T-cell (primary cell): ENCODE data around the gene BRSK1. TPM values are rescaled to one million over a fixed set of nuclear protein-coding genes. Genes with fewer than 3 reads are reported as not detected.

Source experiments
- ATAC-seq, 4 experiments: fragments of 200-7000 bp in 3 of 4; fragments of 150-1000 bp in 1 of 4; cut with Tn5 transposase; replicated peaks in 1 of 4; 1 replicate in 3 of 4; 2 replicates in 1 of 4; pipeline ENCODE4 v1.10.0; 2021; ENCODE audit warnings: moderate library complexity in 3 of 4, mild to moderate bottlenecking in 2 of 4, moderate number of reproducible peaks in 1 of 4
- CTCF ChIA-PET, 2 donors: fragments of 300-600 bp; sonication (Branson Sonifier 250); formaldehyde crosslinking; loops; one replicate each; lab custom pipeline; 2022; ENCODE audit warnings: antibody characterized with exemption in 2 of 2; lab: Charles Lee
- POLR2A ChIA-PET, 2 donors: fragments of 300-600 bp; sonication (Branson Sonifier 250); formaldehyde crosslinking; loops; one replicate each; lab custom pipeline; 2022; ENCODE audit warnings: antibody characterized with exemption in 2 of 2; lab: Charles Lee
- DNase-seq, 35 experiments: peaks; one replicate each; pipeline versions ENCODE4 v3.0.0 to v3.0.0-alpha.2; 2013 to 2023
- H3K27ac ChIP-seq: one replicate; pipeline ENCODE4 v1.5.1; 2013; ENCODE audit warnings: low read length
- H3K27me3 ChIP-seq, 2 experiments: replicated peaks in 1 of 2; 1 replicate in 1 of 2; 2 replicates in 1 of 2; pipeline versions ENCODE4 v1.6.1 to v1.7.0; 2013; ENCODE audit warnings: low read length in 1 of 2, mixed read lengths in 1 of 2; ENCODE audit not compliant: control insufficient read depth in 2 of 2, insufficient read depth in 2 of 2; ENCODE audit errors: extremely low read depth in 1 of 2
- H3K36me3 ChIP-seq, 2 donors: 1 replicate in 1 of 2; 2 replicates in 1 of 2; pipeline versions ENCODE4 v1.6.1 to v1.7.0; 2013; ENCODE audit warnings: low read length in 1 of 2; ENCODE audit not compliant: control insufficient read depth in 2 of 2, insufficient read depth in 1 of 2; ENCODE audit errors: extremely low read depth in 1 of 2
- H3K4me1 ChIP-seq, 2 experiments: 1 replicate in 1 of 2; 2 replicates in 1 of 2; pipeline versions ENCODE4 v1.6.1 to v1.7.0; 2013; ENCODE audit warnings: low read length in 2 of 2, mixed read lengths in 1 of 2; ENCODE audit not compliant: insufficient read depth in 2 of 2, control insufficient read depth in 1 of 2; ENCODE audit errors: extremely low read depth in 1 of 2
- H3K4me3 ChIP-seq, 2 donors: 1 replicate in 1 of 2; 2 replicates in 1 of 2; pipeline versions ENCODE4 v1.5.1 to v1.7.0; 2013; ENCODE audit warnings: mild to moderate bottlenecking in 2 of 2, low read length in 1 of 2, moderate library complexity in 1 of 2; ENCODE audit not compliant: control insufficient read depth in 1 of 2; ENCODE audit errors: extremely low read depth in 1 of 2
- H3K9me3 ChIP-seq: 2 replicates; pipeline ENCODE4 v1.7.0; 2013
- H3K27ac Mint-ChIP-seq, 2 donors: one replicate each; pipeline ENCODE4 v1.8.0; 2020 to 2021; ENCODE audit warnings: mild to moderate bottlenecking in 2 of 2, mixed read lengths in 2 of 2
- H3K27me3 Mint-ChIP-seq, 2 donors: one replicate each; pipeline ENCODE4 v1.8.0; 2021 to 2022; ENCODE audit warnings: mixed read lengths in 2 of 2
- H3K36me3 Mint-ChIP-seq: one replicate; pipeline ENCODE4 v1.8.0; 2021; ENCODE audit warnings: mixed read lengths
- H3K4me1 Mint-ChIP-seq, 3 donors: one replicate each; pipeline ENCODE4 v1.8.0; 2020 to 2022; ENCODE audit warnings: mixed read lengths in 3 of 3, mild to moderate bottlenecking in 1 of 3
- H3K4me3 Mint-ChIP-seq, 3 donors: one replicate each; pipeline ENCODE4 v1.8.0; 2020 to 2022; ENCODE audit warnings: mild to moderate bottlenecking in 3 of 3, mixed read lengths in 3 of 3, moderate library complexity in 3 of 3
- H3K9me3 Mint-ChIP-seq, 3 donors: one replicate each; pipeline ENCODE4 v1.8.0; 2020 to 2022; ENCODE audit warnings: mixed read lengths in 3 of 3
- WGBS: methylation state at CpG from one replicate; pipeline ENCODE4 v1.1.5; 2013; ENCODE audit warnings: missing lambda C conversion rate; ENCODE audit not compliant: insufficient coverage; 5-methylcytosine and 5-hydroxymethylcytosine counted together
- total RNA-seq, 35 experiments: library from RNA in 6 of 35; stranded (reverse) in 6 of 35; fragments of 120-200 nt in 1 of 35; gene quantifications; one replicate each; pipeline versions ENCODE4 v1.2.1 to v1.2.4 and lab custom pipeline; 2013 to 2026

BRSK1 gene
- total RNA-seq, 5 donors from 2014 or later (not counting 1 experiment from before 2014, with no cell fraction given) = 2.9 to 5.8 (median 3.9) TPM

GRCh38 chr19:55279770-55280643, 3.8 kb upstream of the BRSK1 start, which contains the start of gene HSPBP1:
Gene HSPBP1, minus strand, starts transcription at chr19:55280110. Its CDS starts 502 bp downstream, at chr19:55279608.
- H3K27me3 ChIP-seq = no peaks in the 10 kb centered on the region
- peak within 1 kb of the TSS; percentile 94 to 99 (median 98) for H3K4me3 Mint-ChIP-seq
- peak within 1 kb of the TSS; percentile 96 to 97 for H3K27ac Mint-ChIP-seq
- DNase-seq (peak; percentile 89 to 98 (median 93)), ATAC-seq (peak; percentile 89 to 92 (median 91))
- H3K9me3 Mint-ChIP-seq = no peaks in the 10 kb centered on the region
- H3K27me3 Mint-ChIP-seq = no peaks in the 10 kb centered on the region
- ChIA-PET POLR2A (interaction anchor here in 1 of 2 donors (0.6 to 1.2 kb wide), 6 partner anchors 21 to 320 kb away, joined by 4 to 9 read pairs (median 6); partner anchors contain the start of genes FIZ1, KMT5C and PPP6R1), CTCF (interaction anchor here (0.6 to 1.2 kb wide), 6 partner anchors 21 to 224 kb away, joined by 3 to 9 read pairs (median 4); partner anchors contain the start of gene PPP6R1 (in 1 of the 2))
- peaks cover 17% of the 10 kb centered on the region for H3K36me3 Mint-ChIP-seq
- H3K4me1 ChIP-seq = peaks cover 9 to 67% of the 10 kb centered on the region in 2 experiments
- H3K4me3 ChIP-seq = peak within 1 kb of the TSS; percentile 84 to 96
- 3% methylated on average over 46 of the region's 52 CpGs for WGBS
- H3K4me1 Mint-ChIP-seq = peaks cover 25 to 52% (median 34%) of the 10 kb centered on the region in 3 donors
- no peaks in the 10 kb centered on the region for H3K9me3 ChIP-seq
- H3K36me3 ChIP-seq = peaks cover 7 to 16% of the 10 kb centered on the region in 2 donors
- peak within 1 kb of the TSS; percentile 90 for H3K27ac ChIP-seq

- no peaks in the 10 kb centered on the region for H3K27me3 Mint-ChIP-seq
- H3K4me3 ChIP-seq = no peak overlapping the region
- H3K27me3 ChIP-seq = peaks cover 0 to 2% of the 10 kb centered on the region in 2 experiments
- ATAC-seq (no peak), DNase-seq (no peak)
- H3K4me1 ChIP-seq = peaks cover 2 to 34% of the 10 kb centered on the region in 2 experiments
- H3K36me3 ChIP-seq = no peaks in the 10 kb centered on the region
- peaks cover 24 to 31% (median 25%) of the 10 kb centered on the region in 3 donors for H3K4me1 Mint-ChIP-seq
- H3K9me3 Mint-ChIP-seq = no peaks in the 10 kb centered on the region
- no peaks in the 10 kb centered on the region for H3K36me3 Mint-ChIP-seq
- H3K27ac ChIP-seq = no peak overlapping the region
- H3K27ac Mint-ChIP-seq = peak overlapping the region in 1 of 2 donors; percentile 52
- WGBS = 82% methylated on average over 5 of the region's 16 CpGs
- H3K4me3 Mint-ChIP-seq = peak overlapping the region in 1 of 3 donors; percentile 48
- ChIA-PET CTCF (interaction anchor here in 1 of 2 donors (0.6 kb wide), 1 partner anchor 155 kb away, joined by 3 read pairs; no protein-coding TSS in a partner anchor), POLR2A (no interaction called here)
- H3K9me3 ChIP-seq = no peaks in the 10 kb centered on the region
These were observed 735 bp downstream of the BRSK1 start for GRCh38 chr19:55284405-55285058.

- Mint-ChIP-seq H3K27ac (peak overlapping the region; percentile 11 to 52), H3K4me3 (peak overlapping the region in 2 of 3 donors; percentile 21 to 48), H3K9me3 (no peaks in the 10 kb centered on the region), H3K4me1 (peaks cover 16 to 23% (median 18%) of the 10 kb centered on the region in 3 donors), H3K27me3 (no peaks in the 10 kb centered on the region), H3K36me3 (no peaks in the 10 kb centered on the region)
- Histone ChIP-seq H3K27me3 (peaks cover 0 to 2% of the 10 kb centered on the region in 2 experiments), H3K27ac (no peak overlapping the region), H3K4me1 (peaks cover 0 to 27% of the 10 kb centered on the region in 2 experiments), H3K4me3 (no peak overlapping the region), H3K36me3 (no peaks in the 10 kb centered on the region), H3K9me3 (no peaks in the 10 kb centered on the region)
- 84% methylated on average over 14 of the region's 18 CpGs for WGBS
- ChIA-PET POLR2A (no interaction called here), CTCF (no interaction called here)
- DNase-seq (no peak), ATAC-seq (no peak)
These were observed 1.6 kb downstream of the BRSK1 start for GRCh38 chr19:55285229-55285890.

GRCh38 chr19:55287361-55288079, 3.7 kb downstream of the BRSK1 start:
- Mint-ChIP-seq H3K27me3 (no peaks in the 10 kb centered on the region), H3K9me3 (no peaks in the 10 kb centered on the region), H3K27ac (no peak overlapping the region), H3K4me1 (peaks cover 18 to 21% (median 19%) of the 10 kb centered on the region in 3 donors), H3K36me3 (no peaks in the 10 kb centered on the region), H3K4me3 (no peak overlapping the region)
- Histone ChIP-seq H3K9me3 (no peaks in the 10 kb centered on the region), H3K4me3 (no peak overlapping the region), H3K4me1 (peaks cover 0 to 26% of the 10 kb centered on the region in 2 experiments), H3K36me3 (no peaks in the 10 kb centered on the region), H3K27me3 (peaks cover 0 to 2% of the 10 kb centered on the region in 2 experiments), H3K27ac (no peak overlapping the region)
- POLR2A ChIA-PET = no interaction called here
- DNase-seq = no peak
- CTCF ChIA-PET = no interaction called here
- ATAC-seq = no peak
- 92% methylated on average over 16 of the region's 21 CpGs for WGBS

- no peak overlapping the region for H3K27ac ChIP-seq
- H3K27me3 Mint-ChIP-seq = no peaks in the 10 kb centered on the region
- CTCF ChIA-PET = no interaction called here
- no peaks in the 10 kb centered on the region for H3K36me3 Mint-ChIP-seq
- H3K9me3 ChIP-seq = no peaks in the 10 kb centered on the region
- POLR2A ChIA-PET = no interaction called here
- ATAC-seq = no peak
- DNase-seq = no peak
- no peak overlapping the region for H3K4me3 Mint-ChIP-seq
- no peak overlapping the region for H3K27ac Mint-ChIP-seq
- WGBS = 97% methylated on average over 4 of the region's 9 CpGs
- peaks cover 0 to 20% of the 10 kb centered on the region in 2 experiments for H3K4me1 ChIP-seq
- H3K27me3 ChIP-seq = peaks cover 0 to 2% of the 10 kb centered on the region in 2 experiments
- no peaks in the 10 kb centered on the region for H3K36me3 ChIP-seq
- no peaks in the 10 kb centered on the region for H3K9me3 Mint-ChIP-seq
- H3K4me3 ChIP-seq = no peak overlapping the region
- peaks cover 9 to 12% (median 9%) of the 10 kb centered on the region in 3 donors for H3K4me1 Mint-ChIP-seq
These were observed 5.5 kb downstream of the BRSK1 start for GRCh38 chr19:55289117-55289796.
